Ecto neural progenitor cell (in vitro differentiated cells): ENCODE measurements around the gene SPIRE1.
"Not testable (repeated sequence)": the region's sequence is repeated elsewhere in the genome, so short reads cannot be mapped to it uniquely, and the experiment has no call there.

ENCODE experiments used
- DNase-seq: peaks from one replicate; pipeline ENCODE4 v3.0.0-alpha.2; 2018; ENCODE audit warnings: low spot score

The SPIRE1 gene

GRCh38 chr18:12485479-12486105, 172.3 kb downstream of the SPIRE1 start:
- DNase-seq: no peak

GRCh38 chr18:12481915-12482314, 176.0 kb downstream of the SPIRE1 start:
- DNase-seq: not testable (repeated sequence)

GRCh38 chr18:12479982-12480381, 177.9 kb downstream of the SPIRE1 start:
- no peak for DNase-seq

GRCh38 chr18:12479536-12479935, 178.4 kb downstream of the SPIRE1 start:
- no peak for DNase-seq

GRCh38 chr18:12478269-12479047, 179.4 kb downstream of the SPIRE1 start:
- DNase-seq: no peak

- no peak for DNase-seq
Measured at GRCh38 chr18:12477606-12478005, 180.3 kb downstream of the SPIRE1 start.

- no peak for DNase-seq
Measured at GRCh38 chr18:12476955-12477354, 181.0 kb downstream of the SPIRE1 start.

GRCh38 chr18:12474876-12475275, 183.0 kb downstream of the SPIRE1 start:
- no peak for DNase-seq

GRCh38 chr18:12474146-12474545, 183.8 kb downstream of the SPIRE1 start:
- no peak for DNase-seq

- DNase-seq: no peak
Measured at GRCh38 chr18:12470382-12471075, 187.4 kb downstream of the SPIRE1 start.

- DNase-seq: no peak
Measured at GRCh38 chr18:12468445-12468844, 189.5 kb downstream of the SPIRE1 start.

- no peak for DNase-seq
Measured at GRCh38 chr18:12464731-12465130, 193.2 kb downstream of the SPIRE1 start.

- DNase-seq: no peak
Measured at GRCh38 chr18:12463191-12463590, 194.7 kb downstream of the SPIRE1 start.

- DNase-seq: no peak
Measured at GRCh38 chr18:12462242-12462641, 195.7 kb downstream of the SPIRE1 start.

- DNase-seq: no peak
Measured at GRCh38 chr18:12461326-12461725, 196.6 kb downstream of the SPIRE1 start.

- no peak for DNase-seq
Measured at GRCh38 chr18:12460874-12461273, 197.0 kb downstream of the SPIRE1 start.

- no peak for DNase-seq
Measured at GRCh38 chr18:12458771-12459170, 199.1 kb downstream of the SPIRE1 start.

- no peak for DNase-seq
Measured at GRCh38 chr18:12456441-12456840, 201.5 kb downstream of the SPIRE1 start.

- no peak for DNase-seq
Measured at GRCh38 chr18:12455496-12455895, 202.4 kb downstream of the SPIRE1 start.

- DNase-seq: no peak
Measured at GRCh38 chr18:12452784-12453183, 205.1 kb downstream of the SPIRE1 start.

- DNase-seq: no peak
Measured at GRCh38 chr18:12451428-12451827, 206.5 kb downstream of the SPIRE1 start.

GRCh38 chr18:12449051-12449785, 208.7 kb downstream of the SPIRE1 start:
- DNase-seq: no peak
